GM21381 (cell line): ENCODE measurements around the gene ZFP3.
A peak's percentile ranks its signal among the peaks of the same experiment; 100 is the strongest.
"Not testable (repeated sequence)": the region's sequence is repeated elsewhere in the genome, so short reads cannot be mapped to it uniquely, and the experiment has no call there.

Source experiments
- ATAC-seq: cut with Tn5 transposase; IDR thresholded peaks from one replicate; pipeline ENCODE4 v1.9.1; 2021; ENCODE audit warnings: mild to moderate bottlenecking, moderate library complexity; ENCODE audit not compliant: unreplicated experiment

Gene ZFP3

GRCh38 chr17:5077275-5077674, 992 bp upstream of the ZFP3 start:
- ATAC-seq: not testable (repeated sequence)

GRCh38 chr17:5077781-5078105, 524 bp upstream of the ZFP3 start:
- no peak for ATAC-seq

GRCh38 chr17:5080591-5080990, 2.3 kb downstream of the ZFP3 start:
- ATAC-seq: no peak

- no peak for ATAC-seq
These were observed 14.1 kb downstream of the ZFP3 start for GRCh38 chr17:5092218-5093010.

- no peak for ATAC-seq
These were observed 18.4 kb downstream of the ZFP3 start for GRCh38 chr17:5096731-5097100.

GRCh38 chr17:5097101-5097834, 19.0 kb downstream of the ZFP3 start:
- no peak for ATAC-seq

- ATAC-seq: no peak
These were observed 21.0 kb downstream of the ZFP3 start for GRCh38 chr17:5099271-5099670.

GRCh38 chr17:5100832-5101231, 22.6 kb downstream of the ZFP3 start:
- no peak for ATAC-seq

- no peak for ATAC-seq
These were observed 32.5 kb downstream of the ZFP3 start for GRCh38 chr17:5110816-5111215.

GRCh38 chr17:5111402-5112204, 33.3 kb downstream of the ZFP3 start, which contains the start of gene ZNF232:
Gene ZNF232 (minus strand): TSS chr17:5111878. CDS start chr17:5111822, 56 bp downstream.
- ATAC-seq: peak; percentile 74

GRCh38 chr17:5115673-5116651, 37.7 kb downstream of the ZFP3 start, which contains the start of gene USP6:
Gene USP6 (plus strand): TSS chr17:5116032. CDS start chr17:5130368, 14,336 bp downstream.
- ATAC-seq: no peak

GRCh38 chr17:5118219-5118618, 40.0 kb downstream of the ZFP3 start:
- no peak for ATAC-seq

- ATAC-seq: no peak
These were observed 41.8 kb downstream of the ZFP3 start for GRCh38 chr17:5120036-5120435.

- ATAC-seq: not testable (repeated sequence)
These were observed 42.3 kb downstream of the ZFP3 start for GRCh38 chr17:5120436-5121185.

- ATAC-seq: no peak
These were observed 43.0 kb downstream of the ZFP3 start for GRCh38 chr17:5121186-5121841.

- not testable (repeated sequence) for ATAC-seq
These were observed 43.8 kb downstream of the ZFP3 start for GRCh38 chr17:5122056-5122455.

- no peak for ATAC-seq
These were observed 44.5 kb downstream of the ZFP3 start for GRCh38 chr17:5122586-5123342.
